ENCODE data around the gene LIN7A. TPM values are rescaled to one million over a fixed set of nuclear protein-coding genes. Genes with fewer than 3 reads are reported as not detected.

LIN7A gene
- total and polyA plus RNA-seq, 12 donors = 0.35 to 6.0 (median 2.7) TPM

GRCh38 chr12:80838708-80839107 is 99.0 kb downstream of the LIN7A start:
- 38 to 71% (median 66%) methylated on average over 1 of the region's 1 CpG for WGBS, 4 donors
- H3K36me3 ChIP-seq (replicated peaks in 1 of 2) = no peaks in the 10 kb centered on the region
- H3K27ac ChIP-seq = no peak overlapping the region
- no peak for DNase-seq
- no peaks in the 10 kb centered on the region for H3K4me1 ChIP-seq (replicated peaks in 1 of 2)
- H3K27me3 ChIP-seq = no peaks in the 10 kb centered on the region
- intact Hi-C loops (cut with DNase I) = loop anchor here in 1 of 2 donors (5.0 kb wide), 1 partner anchor 419 kb away; no protein-coding TSS in a partner anchor
- H3K4me3 ChIP-seq = no peak overlapping the region
- TF ChIP-seq, protein P1, sequence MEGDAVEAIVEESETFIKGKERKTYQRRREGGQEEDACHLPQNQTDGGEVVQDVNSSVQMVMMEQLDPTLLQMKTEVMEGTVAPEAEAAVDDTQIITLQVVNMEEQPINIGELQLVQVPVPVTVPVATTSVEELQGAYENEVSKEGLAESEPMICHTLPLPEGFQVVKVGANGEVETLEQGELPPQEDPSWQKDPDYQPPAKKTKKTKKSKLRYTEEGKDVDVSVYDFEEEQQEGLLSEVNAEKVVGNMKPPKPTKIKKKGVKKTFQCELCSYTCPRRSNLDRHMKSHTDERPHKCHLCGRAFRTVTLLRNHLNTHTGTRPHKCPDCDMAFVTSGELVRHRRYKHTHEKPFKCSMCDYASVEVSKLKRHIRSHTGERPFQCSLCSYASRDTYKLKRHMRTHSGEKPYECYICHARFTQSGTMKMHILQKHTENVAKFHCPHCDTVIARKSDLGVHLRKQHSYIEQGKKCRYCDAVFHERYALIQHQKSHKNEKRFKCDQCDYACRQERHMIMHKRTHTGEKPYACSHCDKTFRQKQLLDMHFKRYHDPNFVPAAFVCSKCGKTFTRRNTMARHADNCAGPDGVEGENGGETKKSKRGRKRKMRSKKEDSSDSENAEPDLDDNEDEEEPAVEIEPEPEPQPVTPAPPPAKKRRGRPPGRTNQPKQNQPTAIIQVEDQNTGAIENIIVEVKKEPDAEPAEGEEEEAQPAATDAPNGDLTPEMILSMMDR (IDR thresholded peaks at IDR 0.05) = no peak
- TF ChIP-seq POLR2A (IDR thresholded peaks at IDR 0.05) = no peak
- H3K9me3 ChIP-seq (replicated peaks in 1 of 3) = no peaks in the 10 kb centered on the region

DNA sequence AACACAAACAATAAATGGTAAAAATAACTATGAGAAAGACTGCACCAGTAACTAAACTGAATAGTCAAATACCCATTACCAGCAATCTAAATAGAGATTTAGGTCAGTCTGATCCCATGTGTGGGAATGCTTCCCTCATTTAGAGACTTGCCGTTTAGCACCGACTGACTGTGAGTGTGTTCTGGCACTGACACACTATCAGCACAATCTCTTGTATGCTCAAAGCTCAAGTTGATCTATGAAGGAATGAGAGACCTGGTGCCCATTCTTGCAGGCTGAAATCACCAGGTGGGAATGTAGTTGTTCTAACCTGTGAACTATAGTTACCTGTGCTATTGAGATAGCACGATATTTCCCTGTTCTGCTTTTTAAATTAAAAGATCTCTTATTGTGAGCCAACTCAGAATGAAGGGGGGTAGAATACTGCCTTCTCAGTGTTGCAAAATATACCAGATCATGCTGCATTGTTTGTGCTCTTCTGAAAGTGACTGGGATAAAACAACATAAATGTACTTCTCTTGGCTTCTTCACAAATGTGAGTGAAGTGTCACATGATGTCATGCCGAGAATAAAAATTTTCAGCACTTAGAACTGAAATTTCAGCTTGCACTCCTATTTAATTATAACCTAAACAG is 99.6 kb downstream of the LIN7A start:
- Histone ChIP-seq H3K27me3 (no peaks in the 10 kb centered on the region), H3K36me3 (replicated peaks in 1 of 2) (no peaks in the 10 kb centered on the region), H3K4me1 (replicated peaks in 1 of 2) (no peaks in the 10 kb centered on the region), H3K9me3 (replicated peaks in 1 of 3) (no peaks in the 10 kb centered on the region), H3K27ac (no peak overlapping the region), H3K4me3 (no peak overlapping the region)
- DNase-seq = no peak
- intact Hi-C loops (cut with DNase I) = loop anchor here in 1 of 2 donors (5.0 kb wide), 1 partner anchor 419 kb away; no protein-coding TSS in a partner anchor
- 42 to 64% (median 51%) methylated on average over 4 of the region's 4 CpGs for WGBS, 4 donors
- no peak for TF ChIP-seq POLR2A (IDR thresholded peaks at IDR 0.05)
- TF ChIP-seq, protein P1 (IDR thresholded peaks at IDR 0.05) = no peak

DNA sequence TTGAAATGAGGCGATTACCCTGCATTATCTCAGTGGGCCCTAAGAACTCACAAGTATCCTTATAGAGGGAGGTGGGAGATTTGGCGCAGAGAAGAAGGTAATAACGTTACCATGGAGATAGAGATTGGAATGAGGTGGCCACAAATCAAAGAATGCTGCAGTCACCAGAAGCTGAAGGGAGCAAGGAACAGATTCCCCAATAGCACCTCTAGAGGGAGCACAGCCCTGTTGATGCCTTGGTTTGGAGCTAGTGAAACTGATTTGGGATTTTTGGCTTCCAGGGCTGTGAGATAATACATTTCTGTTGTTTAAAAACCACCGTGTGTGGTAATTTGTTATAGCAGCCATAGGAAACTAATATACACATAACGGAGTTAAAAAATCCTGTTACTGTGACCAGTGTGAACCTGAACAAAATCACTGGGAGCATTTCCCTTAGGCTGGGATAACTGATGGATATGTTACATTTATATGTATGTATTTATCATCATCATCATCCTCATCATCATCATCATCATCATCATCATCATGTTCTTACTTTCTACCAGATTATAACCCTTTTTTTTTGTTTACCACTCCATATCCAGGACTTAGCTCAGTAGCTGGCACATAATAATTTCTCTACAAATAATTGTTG is 100.3 kb downstream of the LIN7A start:
- Histone ChIP-seq H3K4me1 (replicated peaks in 1 of 2) (no peaks in the 10 kb centered on the region), H3K27ac (no peak overlapping the region), H3K9me3 (replicated peaks in 1 of 3) (no peaks in the 10 kb centered on the region), H3K36me3 (replicated peaks in 1 of 2) (no peaks in the 10 kb centered on the region), H3K27me3 (no peaks in the 10 kb centered on the region), H3K4me3 (no peak overlapping the region)
- DNase-seq = peak in 6 of 7 donors; percentile 20 to 70 (median 32)
- intact Hi-C loops (cut with DNase I) = loop anchor here in 1 of 2 donors (5.0 kb wide), 1 partner anchor 420 kb away; no protein-coding TSS in a partner anchor
- TF ChIP-seq, protein P1 (IDR thresholded peaks at IDR 0.05) = peak; percentile 49 to 65 (median 58)
- no peak for TF ChIP-seq POLR2A (IDR thresholded peaks at IDR 0.05)
- WGBS, 4 donors = 32 to 39% (median 34%) methylated on average over 5 of the region's 5 CpGs

DNA sequence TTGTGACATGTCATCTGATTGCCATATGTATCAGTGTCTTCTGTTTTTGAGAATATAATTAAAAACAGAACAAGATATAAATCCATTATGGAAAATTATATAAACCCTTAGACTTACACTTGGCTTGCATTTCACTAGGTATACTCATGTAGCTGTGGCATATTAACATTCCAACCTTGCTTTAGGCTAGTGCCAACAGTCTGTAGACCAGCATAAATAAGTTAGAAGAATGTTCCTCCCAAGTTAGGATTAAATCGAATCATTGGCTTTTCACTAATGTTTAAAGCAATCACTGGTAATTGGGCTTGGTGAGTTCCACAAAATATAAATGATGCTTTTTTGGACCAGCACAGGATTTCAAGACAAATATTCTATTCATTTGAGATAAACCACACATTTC is 103.0 kb downstream of the LIN7A start:
- DNase-seq = no peak
- TF ChIP-seq, protein P1 (IDR thresholded peaks at IDR 0.05) = no peak
- TF ChIP-seq POLR2A (IDR thresholded peaks at IDR 0.05) = no peak
- no peak overlapping the region for H3K27ac ChIP-seq
- no peaks in the 10 kb centered on the region for H3K27me3 ChIP-seq
- WGBS, 4 donors = 0 to 57% (median 21%) methylated on average over 1 of the region's 1 CpG
- H3K9me3 ChIP-seq (replicated peaks in 1 of 3) = no peaks in the 10 kb centered on the region
- no peaks in the 10 kb centered on the region for H3K4me1 ChIP-seq (replicated peaks in 1 of 2)
- intact Hi-C loops (cut with DNase I) = loop anchor here in 1 of 2 donors (5.0 kb wide), 1 partner anchor 423 kb away; no protein-coding TSS in a partner anchor
- H3K4me3 ChIP-seq = no peak overlapping the region
- no peaks in the 10 kb centered on the region for H3K36me3 ChIP-seq (replicated peaks in 1 of 2)

Measured in adrenal gland (tissue), 12 donors.